OCI-M1 (cell line): Measurements from ENCODE around the gene ATP11A.

ENCODE experiments used
- DNase-seq: peaks from one replicate; lab custom pipeline; 2025; lab: John Stamatoyannopoulos, UW

ATP11A gene

GRCh38 chr13:112820318-112820717, 130.5 kb downstream of the ATP11A start:
- DNase-seq, result no peak

GRCh38 chr13:112821340-112822055, 131.7 kb downstream of the ATP11A start:
- no peak for DNase-seq

GRCh38 chr13:112822851-112823250, 133.0 kb downstream of the ATP11A start:
- DNase-seq, result no peak

GRCh38 chr13:112824429-112824828, 134.6 kb downstream of the ATP11A start:
- DNase-seq, result no peak

GRCh38 chr13:112825071-112825470, 135.2 kb downstream of the ATP11A start:
- no peak for DNase-seq

GRCh38 chr13:112825875-112826274, 136.0 kb downstream of the ATP11A start:
- DNase-seq, result no peak

GRCh38 chr13:112826565-112826964, 136.7 kb downstream of the ATP11A start:
- no peak for DNase-seq

GRCh38 chr13:112828082-112828699, 138.4 kb downstream of the ATP11A start:
- no peak for DNase-seq

GRCh38 chr13:112828756-112829155, 138.9 kb downstream of the ATP11A start:
- no peak for DNase-seq

- DNase-seq, result no peak
Observed at GRCh38 chr13:112831196-112831595, 141.4 kb downstream of the ATP11A start.

- no peak for DNase-seq
Observed at GRCh38 chr13:112831801-112832200, 142.0 kb downstream of the ATP11A start.

- no peak for DNase-seq
Observed at GRCh38 chr13:112832811-112833210, 143.0 kb downstream of the ATP11A start.

- no peak for DNase-seq
Observed at GRCh38 chr13:112833551-112834257, 143.9 kb downstream of the ATP11A start.

GRCh38 chr13:112835344-112835743, 145.5 kb downstream of the ATP11A start:
- DNase-seq, result no peak

- DNase-seq, result no peak
Observed at GRCh38 chr13:112835796-112836195, 146.0 kb downstream of the ATP11A start.

- DNase-seq, result no peak
Observed at GRCh38 chr13:112836940-112837339, 147.1 kb downstream of the ATP11A start.

GRCh38 chr13:112837371-112838037, 147.7 kb downstream of the ATP11A start:
- DNase-seq, result no peak

- DNase-seq, result no peak
Observed at GRCh38 chr13:112838038-112838841, 148.4 kb downstream of the ATP11A start.

GRCh38 chr13:112838842-112839117, 148.9 kb downstream of the ATP11A start:
- no peak for DNase-seq

GRCh38 chr13:112839356-112840105, 149.7 kb downstream of the ATP11A start:
- DNase-seq, result no peak
